Natural killer cell treated with Interleukin-12 subunit alpha and Interleukin-12 subunit beta and Interleukin-15 and Interleukin-18, amount 100 ng/mL, for 72 hours (primary cell): ENCODE results near the gene RORC. TPM values are rescaled to one million over a fixed set of nuclear protein-coding genes. Genes with fewer than 3 reads are reported as not detected.
A peak's percentile ranks its signal among the peaks of the same experiment; 100 is the strongest.

Experiments
- ATAC-seq, 2 donors: fragments of 150-1000 bp; cut with Tn5 transposase in 1 of 2; sonication (Bioruptor Pico), chemical (Tn5 transposase) in 1 of 2; 2 replicates each; pipeline ENCODE4 v1.10.0; 2021
- DNase-seq: peaks from one replicate; pipeline ENCODE4 v3.0.0; 2022; ENCODE audit warnings: low spot score
- H3K27ac Mint-ChIP-seq, 2 donors: 1 replicate in 1 of 2; 2 replicates in 1 of 2; pipeline ENCODE4 v1.8.0; 2022; ENCODE audit warnings: mixed read lengths in 2 of 2, mild to moderate bottlenecking in 1 of 2, moderate library complexity in 1 of 2
- H3K27me3 Mint-ChIP-seq, 2 donors: 1 replicate in 1 of 2; 2 replicates in 1 of 2; pipeline ENCODE4 v1.8.0; 2022; ENCODE audit warnings: mixed read lengths in 2 of 2
- H3K36me3 Mint-ChIP-seq: one replicate; pipeline ENCODE4 v1.8.0; 2022; ENCODE audit warnings: mixed read lengths
- H3K4me1 Mint-ChIP-seq, 2 donors: 1 replicate in 1 of 2; 2 replicates in 1 of 2; pipeline ENCODE4 v1.8.0; 2022; ENCODE audit warnings: low read depth in 2 of 2, mixed read lengths in 2 of 2, mild to moderate bottlenecking in 1 of 2
- H3K4me3 Mint-ChIP-seq: one replicate; pipeline ENCODE4 v1.8.0; 2022; ENCODE audit warnings: mixed read lengths
- H3K9me3 Mint-ChIP-seq: 2 replicates; pipeline ENCODE4 v1.8.0; 2022; ENCODE audit warnings: mixed read lengths
- total RNA-seq, 2 donors: library from RNA; stranded (reverse); gene quantifications; one replicate each; pipeline ENCODE4 v1.2.3, GENCODE V29; 2022

Gene RORC
- total RNA-seq, 2 donors from 2014 or later = 0.17 to 1.3 TPM

DNA sequence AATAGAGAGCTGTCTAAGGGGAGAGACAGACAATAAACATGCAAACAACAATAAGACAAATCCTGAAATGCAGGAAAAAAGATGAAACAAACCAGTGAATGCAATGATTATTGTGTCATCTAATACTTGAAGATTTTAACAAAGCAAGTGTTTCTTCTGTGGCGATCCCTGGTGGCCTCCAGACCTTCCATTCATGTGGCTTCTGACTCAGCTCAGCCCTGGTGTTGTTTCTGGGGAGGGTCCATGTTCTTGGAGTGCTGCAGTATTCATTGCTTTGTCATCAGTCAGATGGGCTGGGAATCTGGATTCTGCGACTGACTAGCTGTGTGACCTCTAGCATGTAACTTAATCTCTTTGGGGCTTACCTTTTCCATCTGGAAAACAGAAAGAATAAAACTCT, 9.5 kb upstream of the RORC start:
- peak overlapping the region; percentile 17 to 72 for H3K27ac Mint-ChIP-seq
- no peaks in the 10 kb centered on the region for H3K9me3 Mint-ChIP-seq
- DNase-seq (no peak), ATAC-seq (no peak)
- H3K4me3 Mint-ChIP-seq = peak overlapping the region; percentile 84
- H3K27me3 Mint-ChIP-seq = peaks cover 0 to 6% of the 10 kb centered on the region in 2 donors
- no peaks in the 10 kb centered on the region for H3K36me3 Mint-ChIP-seq
- H3K4me1 Mint-ChIP-seq = peaks cover 26 to 30% of the 10 kb centered on the region in 2 donors

- no peaks in the 10 kb centered on the region for H3K9me3 Mint-ChIP-seq
- peak overlapping the region; percentile 17 to 72 for H3K27ac Mint-ChIP-seq
- no peak for ATAC-seq
- peaks cover 0 to 6% of the 10 kb centered on the region in 2 donors for H3K27me3 Mint-ChIP-seq
- H3K4me1 Mint-ChIP-seq = peaks cover 27 to 28% of the 10 kb centered on the region in 2 donors
- H3K36me3 Mint-ChIP-seq = no peaks in the 10 kb centered on the region
- peak overlapping the region; percentile 84 for H3K4me3 Mint-ChIP-seq
- no peak for DNase-seq
Observed at GRCh38 chr1:151840421-151840820, 8.8 kb upstream of the RORC start.

GRCh38 chr1:151839457-151840403, 8.1 kb upstream of the RORC start, which contains the start of gene C2CD4D:
C2CD4D (minus strand) TSS chr1:151839820; CDS start chr1:151838989, 831 bp downstream.
- H3K36me3 Mint-ChIP-seq = no peaks in the 10 kb centered on the region
- peaks cover 0 to 4% of the 10 kb centered on the region in 2 donors for H3K27me3 Mint-ChIP-seq
- no peaks in the 10 kb centered on the region for H3K9me3 Mint-ChIP-seq

GRCh38 chr1:151839082-151839412, 7.4 kb upstream of the RORC start:
- Mint-ChIP-seq H3K27me3 (peaks cover 0 to 3% of the 10 kb centered on the region in 2 donors), H3K36me3 (no peaks in the 10 kb centered on the region), H3K27ac (peak overlapping the region in 1 of 2 donors; percentile 72), H3K4me1 (peaks cover 27 to 28% of the 10 kb centered on the region in 2 donors), H3K4me3 (peak overlapping the region; percentile 84), H3K9me3 (no peaks in the 10 kb centered on the region)
- no peak for DNase-seq
- peak in 1 of 2 donors; percentile 1 for ATAC-seq

More at GRCh38 chr1:151839457-151840403, 8.1 kb upstream of the RORC start, which contains the start of gene C2CD4D:
- Mint-ChIP-seq H3K4me1 (peaks cover 27 to 28% of the 10 kb centered on the region in 2 donors), H3K4me3 (peak within 1 kb of the TSS; percentile 84), H3K27ac (peak within 1 kb of the TSS; percentile 17 to 72)
- ATAC-seq (peak; percentile 74 to 85), DNase-seq (peak; percentile 71)

DNA sequence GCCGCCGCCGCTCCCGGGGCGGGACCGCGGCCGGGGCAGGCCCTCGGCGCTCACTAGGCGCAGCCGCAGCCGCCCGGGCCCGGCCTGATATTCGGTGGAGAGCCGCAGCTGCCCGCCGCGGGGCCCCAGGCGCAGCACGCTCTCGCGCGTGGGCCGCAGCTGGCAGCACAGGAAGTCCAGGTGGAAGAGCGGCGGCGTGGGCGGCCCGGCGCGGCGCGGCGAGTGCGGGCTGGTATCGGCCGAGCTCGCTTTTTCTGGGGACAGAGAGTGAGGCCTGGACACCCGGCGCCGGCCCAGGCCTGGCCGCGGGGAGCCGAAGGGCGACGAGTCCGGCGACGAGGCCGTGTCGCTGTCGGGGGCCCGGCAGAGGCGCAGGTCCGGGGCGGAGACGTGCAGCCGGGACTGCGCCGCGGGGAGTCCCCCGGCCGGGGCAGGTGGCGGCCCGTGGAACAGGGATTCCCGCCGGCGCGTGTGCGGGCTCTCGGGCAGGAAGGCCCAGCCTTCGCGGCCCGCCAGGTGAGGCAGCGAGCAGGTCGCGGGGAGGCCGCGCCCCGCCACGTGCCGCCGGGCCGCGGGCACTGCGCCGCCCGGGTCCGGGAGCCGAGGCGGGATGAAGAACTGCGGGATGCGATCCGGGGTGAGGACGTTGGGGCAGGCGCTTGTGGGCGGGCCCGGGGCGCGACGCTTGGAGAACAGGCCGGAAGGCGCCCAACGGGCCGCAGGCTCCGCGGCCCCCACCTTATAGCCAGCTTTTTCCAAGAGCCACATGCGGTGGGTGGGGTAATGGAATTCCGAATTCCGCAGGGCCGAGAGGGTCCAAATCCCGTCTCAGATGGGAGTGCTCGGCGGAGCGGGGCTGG, 6.8 kb upstream of the RORC start:
- peaks cover 27 to 28% of the 10 kb centered on the region in 2 donors for H3K4me1 Mint-ChIP-seq
- H3K9me3 Mint-ChIP-seq = no peaks in the 10 kb centered on the region
- no peak for DNase-seq

DNA sequence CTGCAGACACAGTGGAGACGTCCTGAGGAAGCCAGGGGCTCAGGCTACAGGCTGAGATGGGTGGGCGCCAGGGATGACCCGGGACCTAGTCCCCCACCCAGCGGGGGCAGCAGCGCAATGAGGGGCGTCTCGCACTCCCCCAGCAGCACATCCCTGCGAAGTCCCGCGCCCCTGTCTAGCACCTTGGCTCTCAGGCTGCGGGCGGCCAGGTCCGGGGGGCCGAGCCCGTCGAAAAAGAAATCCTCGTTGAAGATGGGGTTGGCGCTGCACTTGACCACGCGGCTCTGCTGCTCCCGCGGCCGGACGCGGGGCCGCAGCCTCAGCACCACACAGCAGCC, 6.3 kb upstream of the RORC start:
- Mint-ChIP-seq H3K4me3 (peak overlapping the region; percentile 91), H3K4me1 (peaks cover 27 to 28% of the 10 kb centered on the region in 2 donors), H3K27ac (peak overlapping the region; percentile 73 to 90), H3K36me3 (no peaks in the 10 kb centered on the region), H3K27me3 (peaks cover 0 to 3% of the 10 kb centered on the region in 2 donors), H3K9me3 (no peaks in the 10 kb centered on the region)
- DNase-seq (no peak), ATAC-seq (no peak)

More for the DNA sequence above, 6.8 kb upstream of the RORC start:
- peaks cover 0 to 3% of the 10 kb centered on the region in 2 donors for H3K27me3 Mint-ChIP-seq
- H3K4me3 Mint-ChIP-seq = peak overlapping the region; percentile 91
- peak overlapping the region in 1 of 2 donors; percentile 72 for H3K27ac Mint-ChIP-seq
- no peaks in the 10 kb centered on the region for H3K36me3 Mint-ChIP-seq
- peak; percentile 57 to 71 for ATAC-seq

DNA sequence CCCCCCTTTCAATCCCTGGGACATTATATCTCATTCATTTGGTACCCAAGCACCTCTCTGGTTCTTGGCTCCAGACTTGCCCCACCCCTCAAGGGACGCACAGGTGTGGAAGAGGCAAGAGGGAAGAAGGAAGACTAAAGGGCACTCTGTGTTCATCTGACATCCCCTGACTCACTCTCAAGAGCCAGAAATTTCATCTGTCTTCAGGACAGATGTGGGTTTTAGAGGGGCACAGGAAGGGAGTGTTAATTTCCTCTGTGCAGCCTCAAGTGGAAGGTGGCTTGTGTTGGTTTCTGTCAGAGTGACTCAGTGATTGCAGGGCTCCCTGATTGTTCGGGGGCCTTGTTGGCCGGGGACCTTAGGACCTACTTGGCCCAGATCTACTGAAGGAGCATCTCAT, 5.6 kb upstream of the RORC start:
- DNase-seq (no peak), ATAC-seq (peak; percentile 21 to 55)
- Mint-ChIP-seq H3K4me1 (peaks cover 27 to 28% of the 10 kb centered on the region in 2 donors), H3K36me3 (no peaks in the 10 kb centered on the region), H3K4me3 (peak overlapping the region; percentile 91), H3K9me3 (no peaks in the 10 kb centered on the region), H3K27me3 (peaks cover 0 to 3% of the 10 kb centered on the region in 2 donors), H3K27ac (peak overlapping the region; percentile 73 to 90)

GRCh38 chr1:151835596-151835995, 4.0 kb upstream of the RORC start:
- Mint-ChIP-seq H3K27ac (no peak overlapping the region), H3K4me3 (no peak overlapping the region)

GRCh38 chr1:151834239-151834638, 2.6 kb upstream of the RORC start:
- H3K36me3 Mint-ChIP-seq = no peaks in the 10 kb centered on the region
- peaks cover 0 to 3% of the 10 kb centered on the region in 2 donors for H3K27me3 Mint-ChIP-seq
- H3K4me3 Mint-ChIP-seq = no peak overlapping the region
- no peak for ATAC-seq
- peaks cover 31 to 40% of the 10 kb centered on the region in 2 donors for H3K4me1 Mint-ChIP-seq
- no peak for DNase-seq
- H3K27ac Mint-ChIP-seq = no peak overlapping the region
- no peaks in the 10 kb centered on the region for H3K9me3 Mint-ChIP-seq

More at GRCh38 chr1:151835596-151835995, 4.0 kb upstream of the RORC start:
- no peaks in the 10 kb centered on the region for H3K9me3 Mint-ChIP-seq
- DNase-seq (no peak), ATAC-seq (no peak)
- H3K36me3 Mint-ChIP-seq = no peaks in the 10 kb centered on the region
- peaks cover 0 to 3% of the 10 kb centered on the region in 2 donors for H3K27me3 Mint-ChIP-seq
- peaks cover 28 to 33% of the 10 kb centered on the region in 2 donors for H3K4me1 Mint-ChIP-seq

DNA sequence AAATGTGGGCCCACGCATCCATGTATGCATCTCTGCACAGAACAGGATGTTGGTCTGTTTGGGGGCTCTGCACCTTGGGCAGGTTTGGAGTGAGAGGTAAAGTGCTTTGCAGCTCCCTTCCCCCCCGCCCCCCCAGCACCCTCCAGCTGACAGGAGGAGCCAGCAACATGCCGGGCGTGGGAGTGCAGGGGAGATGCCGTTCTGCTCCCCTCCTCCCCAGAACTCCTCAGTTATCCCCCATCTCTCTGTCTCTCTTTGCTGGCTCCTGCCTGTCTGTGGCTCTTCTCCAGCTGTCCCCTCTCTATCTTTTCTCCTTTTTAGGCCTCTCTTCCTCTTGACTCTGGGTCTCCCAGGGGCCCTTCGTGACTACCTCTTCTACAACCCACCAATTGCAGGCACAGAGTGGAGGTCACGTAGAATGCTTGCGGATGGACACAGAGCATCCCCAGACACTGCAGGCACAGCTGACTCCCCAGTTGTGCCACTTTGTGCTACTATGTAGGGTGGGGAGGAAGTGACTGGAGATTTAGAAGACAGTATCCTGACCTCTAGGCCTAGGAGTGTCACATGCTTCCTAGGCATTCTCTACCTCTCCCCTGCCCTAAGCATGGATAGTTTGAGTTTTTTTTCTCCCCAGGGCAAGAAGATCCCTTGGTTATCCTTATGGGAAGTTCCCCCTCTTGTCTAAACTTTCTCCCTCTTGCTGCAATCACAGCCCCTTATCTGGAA, 1.7 kb upstream of the RORC start:
- no peak for DNase-seq
- no peak overlapping the region for H3K4me3 Mint-ChIP-seq
- no peaks in the 10 kb centered on the region for H3K36me3 Mint-ChIP-seq
- no peak overlapping the region for H3K27ac Mint-ChIP-seq
- H3K27me3 Mint-ChIP-seq = peaks cover 0 to 6% of the 10 kb centered on the region in 2 donors
- H3K9me3 Mint-ChIP-seq = no peaks in the 10 kb centered on the region
- H3K4me1 Mint-ChIP-seq = peaks cover 35 to 47% of the 10 kb centered on the region in 2 donors
- ATAC-seq = no peak

GRCh38 chr1:151832318-151832980, 847 bp upstream of the RORC start:
- Mint-ChIP-seq H3K4me3 (no peak overlapping the region), H3K9me3 (no peaks in the 10 kb centered on the region), H3K36me3 (no peaks in the 10 kb centered on the region), H3K27ac (no peak overlapping the region), H3K4me1 (peaks cover 36 to 49% of the 10 kb centered on the region in 2 donors), H3K27me3 (peaks cover 0 to 8% of the 10 kb centered on the region in 2 donors)
- ATAC-seq (no peak), DNase-seq (no peak)

- Mint-ChIP-seq H3K27ac (no peak overlapping the region), H3K9me3 (no peaks in the 10 kb centered on the region), H3K4me1 (peaks cover 29 to 36% of the 10 kb centered on the region in 2 donors), H3K36me3 (no peaks in the 10 kb centered on the region), H3K27me3 (peaks cover 0 to 7% of the 10 kb centered on the region in 2 donors), H3K4me3 (no peak overlapping the region)
- no peak for DNase-seq
- ATAC-seq = no peak
Observed at GRCh38 chr1:151831256-151831591, 378 bp downstream of the RORC start.
